ENCODE results near the gene CNKSR3.
"Not testable (repeated sequence)": the region's sequence is repeated elsewhere in the genome, so short reads cannot be mapped to it uniquely, and the experiment has no call there.

The CNKSR3 gene

DNA sequence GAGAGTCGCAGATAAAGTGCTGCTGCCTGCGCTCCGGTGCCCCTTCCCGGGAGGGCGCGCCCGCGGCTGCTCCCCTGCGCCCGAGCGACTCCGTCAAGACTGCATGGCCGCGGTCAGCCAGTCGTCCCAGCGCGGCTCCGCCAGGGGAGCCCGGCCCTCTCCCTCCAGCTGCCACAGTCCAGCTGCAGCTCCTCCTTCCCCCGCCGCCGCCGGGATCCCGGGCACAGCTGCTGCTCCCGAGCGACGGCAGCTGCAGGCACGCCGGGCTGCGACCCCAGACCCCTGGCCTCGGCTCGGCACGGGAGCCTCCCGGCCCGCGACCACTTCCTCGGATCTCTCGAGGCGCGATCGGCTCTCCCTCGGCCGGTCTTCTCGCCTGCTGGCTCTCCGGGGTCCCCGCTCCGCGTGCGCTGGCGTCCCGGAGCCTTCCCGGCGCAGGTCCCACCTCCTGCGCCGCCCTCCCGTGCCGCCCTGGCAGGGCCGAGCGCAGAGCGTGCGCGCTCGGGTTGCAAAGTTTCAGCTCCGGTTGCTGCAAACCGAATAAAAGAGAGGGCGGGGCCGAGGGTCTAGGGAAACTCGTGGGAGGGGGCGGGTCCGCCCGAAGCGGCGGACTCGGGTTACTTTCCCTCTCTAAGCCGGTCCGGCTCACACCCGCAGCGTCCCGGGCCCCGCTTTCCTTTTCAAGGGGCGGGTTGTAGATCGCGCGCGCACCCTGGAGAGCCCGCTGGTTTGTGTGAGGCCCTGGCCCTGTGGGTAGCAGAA, at the start of gene CNKSR3:
Gene CNKSR3 (minus strand): TSS at position 542 of the 762 bp plus-strand sequence. CDS start 571 bp downstream, outside the sequence.
- DNase-seq = peak; percentile 99

DNA sequence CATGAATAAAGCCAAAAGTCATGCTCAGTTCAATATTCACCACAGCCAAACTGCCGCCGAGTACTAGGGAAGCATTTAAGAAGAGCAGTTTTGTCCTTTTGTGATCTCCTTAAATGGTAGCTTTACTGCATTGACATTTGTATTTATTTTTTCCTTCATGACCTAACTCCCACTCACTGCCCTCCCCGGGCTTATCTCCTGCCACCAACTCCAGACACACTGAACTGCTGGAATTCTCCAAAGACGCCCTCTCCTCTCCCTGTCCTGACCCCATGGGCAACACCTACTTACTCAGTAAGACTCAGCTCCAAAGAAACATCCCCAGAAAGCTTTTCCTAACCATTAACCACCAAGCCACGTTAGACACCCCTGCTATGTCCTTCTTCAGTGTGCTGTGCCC, 48.5 kb upstream of the CNKSR3 start:
- no peak for DNase-seq

DNA sequence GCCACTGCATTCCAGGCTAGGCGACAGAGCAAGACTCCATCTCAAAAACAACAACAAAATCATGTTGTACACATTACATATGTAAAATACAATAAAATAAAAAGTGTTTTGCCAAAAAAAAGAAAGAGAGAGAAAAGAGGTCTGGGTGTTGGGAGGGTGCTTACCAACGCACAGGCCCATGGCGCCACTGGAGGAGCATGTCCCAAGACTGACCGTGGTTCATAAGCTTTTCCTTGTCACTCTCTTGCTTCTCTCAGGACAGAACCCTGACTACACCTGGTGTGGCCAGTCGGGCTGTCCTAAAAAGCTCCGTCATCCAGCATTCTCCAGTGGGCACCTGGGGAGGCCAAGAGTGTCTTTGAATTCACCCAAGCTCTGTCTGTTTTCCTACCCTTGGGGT, 48.0 kb upstream of the CNKSR3 start:
- DNase-seq = no peak

DNA sequence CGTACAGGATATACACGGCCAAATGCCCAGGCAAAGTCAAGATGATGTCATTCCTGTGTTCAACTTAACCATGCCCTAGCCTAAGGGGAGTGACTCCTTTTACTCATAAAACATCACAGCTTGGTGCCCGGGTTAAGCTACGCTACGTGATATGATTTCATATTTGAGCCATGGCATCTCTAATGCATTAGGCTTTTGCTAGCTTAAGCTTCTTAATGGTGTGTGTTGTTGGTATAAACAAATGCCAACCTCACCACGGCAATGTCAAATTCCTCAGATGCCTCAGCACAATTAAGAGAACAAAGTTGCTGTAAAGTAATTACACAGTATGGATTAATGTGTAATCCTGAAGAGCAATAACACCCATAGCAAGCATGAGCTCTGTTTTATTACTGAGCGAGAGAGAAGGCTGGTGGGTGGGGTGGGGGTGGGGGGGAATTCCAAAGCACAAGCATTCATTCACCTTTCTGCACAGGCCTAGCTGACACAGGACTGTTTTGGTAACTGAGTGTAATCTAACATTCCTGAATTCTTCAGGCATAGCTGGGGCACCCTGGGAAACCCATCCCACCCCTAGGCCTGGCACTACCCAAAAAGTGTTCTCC, 44.7 kb upstream of the CNKSR3 start:
- no peak for DNase-seq

DNA sequence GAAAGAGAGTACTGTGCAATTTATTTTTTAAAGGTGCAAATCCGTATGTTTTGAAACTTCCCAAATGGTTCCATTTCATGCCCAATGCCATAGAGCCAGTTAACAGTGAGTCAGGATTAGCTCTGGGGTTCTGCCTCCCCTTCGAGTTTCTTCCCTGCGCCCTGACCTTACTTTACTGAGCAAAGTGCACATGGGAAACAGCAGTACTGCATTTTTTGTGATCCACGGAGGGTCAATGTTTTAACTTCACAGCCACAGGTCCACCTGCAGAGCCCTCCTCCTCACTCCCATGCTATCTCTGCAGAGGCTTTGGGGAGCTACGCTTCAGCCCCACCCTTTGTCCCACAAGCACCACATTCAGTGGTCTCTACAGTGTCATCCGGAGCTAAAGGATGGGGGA, 44.0 kb upstream of the CNKSR3 start:
- DNase-seq = no peak

DNA sequence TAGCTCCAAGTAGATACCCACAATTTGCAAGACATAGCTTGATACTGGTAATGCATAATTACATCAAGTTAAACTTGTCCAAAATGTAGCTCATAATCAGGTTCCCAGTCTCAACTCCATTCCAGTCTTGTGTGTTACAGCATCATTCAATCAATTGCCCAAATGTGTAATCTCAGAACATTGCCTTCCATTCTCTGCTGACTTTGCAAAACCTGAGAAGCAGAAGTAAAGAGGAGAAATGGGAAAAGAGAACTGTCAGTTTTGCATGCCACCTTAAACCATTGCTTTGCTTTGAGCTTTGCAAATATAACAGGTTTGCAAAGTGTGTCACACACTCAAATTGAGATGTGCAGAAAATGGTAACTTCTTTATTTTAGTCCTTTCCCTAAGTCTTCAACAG, 40.3 kb upstream of the CNKSR3 start:
- DNase-seq = no peak

DNA sequence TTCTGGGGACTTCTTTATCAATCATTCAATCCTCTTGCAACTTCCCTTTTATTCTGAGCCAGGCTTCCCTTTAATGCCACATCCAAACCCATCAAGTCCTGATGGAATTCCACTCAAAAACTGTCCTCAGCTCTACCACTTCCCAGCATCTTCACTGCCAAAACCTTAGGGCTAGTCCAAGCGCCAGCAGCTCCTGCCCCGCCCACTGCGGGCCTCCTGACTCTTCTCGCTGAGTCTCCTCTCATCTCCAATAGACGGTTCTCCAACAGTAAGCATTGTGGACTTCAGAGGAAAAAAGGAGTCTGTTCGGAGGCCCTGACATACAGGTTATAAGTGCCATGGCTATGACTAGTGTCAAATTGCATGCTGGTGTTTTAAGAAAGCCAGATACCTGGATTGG, 38.7 kb upstream of the CNKSR3 start:
- DNase-seq = no peak

DNA sequence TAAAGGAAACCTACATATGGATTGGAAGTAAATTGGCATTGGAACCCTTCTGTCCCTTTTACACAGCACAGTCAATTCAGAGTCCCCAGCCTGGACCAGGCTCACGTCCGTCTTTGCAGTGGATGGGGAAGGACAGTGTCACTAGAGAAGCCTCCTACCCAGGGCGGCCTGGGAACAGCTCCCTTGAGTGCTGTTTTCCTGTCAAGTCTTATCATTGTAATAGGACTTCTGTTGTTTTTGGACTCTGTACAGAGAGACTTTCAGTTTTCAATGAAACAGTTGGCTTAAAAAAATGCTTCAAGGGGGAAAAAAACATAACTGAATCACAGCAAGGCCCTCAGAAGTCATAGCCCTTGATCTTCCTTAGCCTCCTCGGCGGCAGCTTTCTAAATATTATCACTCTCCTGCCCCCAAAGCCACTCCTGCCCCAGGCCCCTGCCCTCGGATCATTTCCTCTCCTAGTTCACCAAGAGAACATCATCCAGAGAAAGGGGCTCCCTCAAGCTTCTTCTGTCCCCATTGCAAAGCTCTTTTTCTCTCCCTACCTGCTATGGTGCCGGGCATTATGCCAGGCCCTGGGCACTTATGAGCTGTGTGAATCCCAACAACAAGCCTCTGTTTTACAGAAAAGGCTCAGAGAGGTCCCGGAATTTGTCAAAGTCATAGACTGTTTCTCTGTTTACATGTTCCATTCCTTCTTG, 37.8 kb upstream of the CNKSR3 start:
- peak; percentile 86 for DNase-seq

DNA sequence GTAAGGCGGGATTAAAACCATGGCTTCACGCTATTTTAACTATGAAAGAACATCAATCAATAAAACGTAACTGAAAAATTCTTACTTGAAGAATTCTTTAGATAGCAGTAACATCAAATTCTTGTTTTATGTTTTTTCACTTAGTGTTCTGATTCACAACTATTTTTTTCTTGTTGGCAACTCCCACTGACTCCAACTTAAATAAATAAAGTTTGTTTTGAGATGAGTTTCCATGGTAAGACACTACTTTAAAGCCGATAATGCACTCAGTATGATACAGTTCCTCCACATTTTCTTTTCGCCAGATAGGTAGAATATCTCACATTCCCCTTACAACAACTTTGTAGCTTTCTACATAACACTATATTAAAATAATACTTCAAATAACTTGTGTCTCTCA, 33.1 kb upstream of the CNKSR3 start:
- no peak for DNase-seq

DNA sequence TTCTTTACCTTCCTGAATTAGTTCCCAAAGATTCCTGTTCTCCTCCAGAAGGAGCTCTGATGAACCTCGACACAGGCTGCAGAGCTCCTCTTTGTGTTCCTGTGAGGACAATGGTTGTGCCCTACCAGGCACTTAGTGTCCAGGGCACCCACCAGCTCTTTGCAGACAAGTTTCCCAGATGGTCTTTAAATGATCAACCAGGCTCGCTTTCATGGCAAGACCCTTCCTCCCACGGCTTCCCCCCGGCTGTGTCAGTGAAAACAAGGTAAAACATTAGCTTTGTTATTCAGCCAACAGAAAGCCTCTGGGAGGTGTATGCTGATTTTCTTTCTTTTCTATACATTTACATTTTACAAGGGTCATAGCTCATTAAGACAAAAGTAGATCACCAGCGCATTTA, 32.3 kb upstream of the CNKSR3 start:
- no peak for DNase-seq

DNA sequence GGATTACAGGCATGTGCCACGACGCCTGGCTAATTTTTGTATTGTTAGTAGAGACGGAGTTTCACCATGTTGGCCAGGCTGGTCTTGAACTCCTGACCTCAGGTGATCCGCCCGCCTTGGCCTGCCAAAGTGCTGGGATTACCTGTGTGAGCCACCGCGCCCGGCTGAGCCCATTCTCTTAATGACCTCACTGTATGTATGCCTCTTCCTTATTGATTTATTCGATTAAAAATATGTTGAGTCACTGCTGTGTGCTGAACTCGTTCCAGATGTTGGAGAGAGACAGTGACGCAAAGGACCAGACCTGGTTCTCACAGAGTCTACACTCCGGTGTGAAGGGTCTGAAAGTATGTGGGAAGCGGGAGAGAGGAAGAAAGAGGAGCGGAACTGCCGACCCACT, 31.4 kb upstream of the CNKSR3 start:
- DNase-seq = not testable (repeated sequence)

DNA sequence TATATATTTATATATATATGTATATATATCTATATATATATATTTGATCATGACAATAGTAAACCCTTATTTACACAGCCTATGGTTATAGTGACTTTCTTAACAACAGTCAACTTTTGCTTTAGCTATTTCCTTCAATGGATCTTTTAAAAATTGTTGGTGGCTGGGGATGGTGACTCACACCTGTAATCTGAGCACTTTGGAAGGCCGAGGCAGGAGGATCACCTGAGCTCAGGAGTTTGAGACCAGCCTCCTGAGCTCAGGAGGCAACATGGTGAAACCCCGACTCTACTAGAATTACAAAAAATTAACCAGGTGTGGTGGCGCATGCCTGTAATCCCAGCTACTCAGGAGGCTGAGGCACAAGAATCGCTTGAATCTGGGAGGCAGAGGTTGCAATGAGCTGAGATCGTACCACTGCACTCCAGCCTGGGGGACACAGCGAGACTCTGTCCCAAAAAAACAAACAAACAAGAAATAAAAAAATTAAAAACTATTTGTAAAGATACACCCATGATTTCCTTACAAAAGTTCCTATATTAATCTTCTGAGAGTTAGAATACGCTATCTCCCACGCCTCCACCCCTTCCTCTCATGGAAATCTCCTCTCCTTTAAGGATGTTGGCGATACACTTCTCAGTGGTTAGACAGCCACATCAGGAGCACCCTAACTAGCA, 29.2 kb upstream of the CNKSR3 start:
- DNase-seq = no peak

DNA sequence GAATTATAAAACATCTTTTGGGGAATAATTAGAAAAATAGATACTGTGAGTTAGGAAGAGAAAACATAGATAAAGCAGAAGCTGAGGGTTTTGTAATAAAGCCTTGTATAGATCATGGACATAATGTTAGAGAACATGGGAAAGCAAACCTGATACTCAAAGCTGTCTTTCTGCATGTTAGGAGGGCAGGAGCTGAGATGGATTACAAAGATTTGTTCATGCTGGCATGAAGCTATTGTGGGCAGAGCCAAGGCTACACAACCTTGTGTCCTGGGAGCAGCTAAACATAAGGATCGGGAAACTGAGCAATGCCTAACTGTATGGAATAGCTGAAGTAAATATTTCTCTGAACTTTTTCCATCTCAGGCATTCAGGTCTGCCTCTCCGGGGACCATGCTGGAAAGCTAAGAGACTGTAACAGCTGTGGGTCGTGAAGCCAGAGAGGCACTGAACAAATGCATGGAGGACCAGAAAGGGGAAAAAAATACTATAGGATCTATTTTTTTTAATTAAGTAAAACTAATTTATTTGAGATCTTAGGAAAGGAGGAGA, 28.2 kb upstream of the CNKSR3 start:
- DNase-seq = peak; percentile 15

DNA sequence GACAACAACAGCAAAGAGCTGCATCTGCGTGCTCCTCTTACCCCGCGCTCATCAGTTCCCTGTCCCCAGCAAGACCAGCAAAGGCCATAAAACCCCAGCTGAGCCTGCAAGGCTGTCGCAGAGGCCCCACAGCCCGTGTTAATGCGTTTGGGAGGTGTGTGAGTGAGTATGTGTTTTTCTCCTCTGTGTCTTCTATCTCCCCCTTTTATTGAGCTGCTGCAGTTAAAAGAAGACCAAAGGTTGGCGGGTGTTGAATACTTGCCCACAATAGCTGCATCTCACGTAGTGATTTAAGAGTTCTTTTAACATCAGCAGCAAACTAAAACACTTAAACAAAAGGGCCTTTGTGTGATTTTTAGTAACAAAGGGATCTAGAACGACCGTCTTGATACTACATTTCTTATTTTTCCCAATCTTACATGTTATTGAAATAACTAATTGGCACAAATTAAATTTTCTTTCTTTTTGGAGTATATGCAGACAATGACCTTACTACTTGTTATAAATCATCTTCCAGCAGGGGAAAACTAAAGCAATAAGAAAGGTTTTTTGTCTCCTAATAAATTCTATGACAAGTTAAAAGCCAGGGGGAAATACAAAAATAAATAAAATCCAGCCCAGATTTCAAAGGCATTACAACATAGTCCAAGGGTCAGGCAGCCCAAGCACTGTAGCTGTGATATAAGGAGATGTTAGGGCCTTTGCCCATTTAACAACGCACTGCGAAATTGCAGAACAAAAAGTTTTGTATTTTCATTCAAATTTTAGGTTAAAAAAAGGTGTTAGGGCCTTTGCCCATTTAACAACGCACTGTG, 27.2 kb upstream of the CNKSR3 start:
- peak; percentile 34 for DNase-seq

DNA sequence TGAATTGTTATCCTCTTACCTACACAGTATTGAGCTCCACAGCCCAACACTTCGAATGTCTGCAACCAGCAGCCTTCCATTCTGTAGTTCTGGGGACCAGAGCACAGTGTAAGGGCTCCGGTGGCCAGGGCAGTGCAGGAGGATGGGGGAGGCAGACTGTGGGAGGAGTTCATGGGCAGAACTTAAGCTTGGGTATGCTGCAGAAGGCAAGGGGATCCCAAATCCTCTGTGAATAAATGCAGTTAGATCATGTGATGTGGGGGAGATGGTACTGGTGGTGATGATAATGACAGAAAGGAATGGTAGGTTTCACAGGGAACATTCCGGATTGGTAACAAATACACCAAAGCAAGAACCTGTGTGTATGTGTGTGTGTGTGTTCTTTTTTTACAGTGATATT, 26.5 kb upstream of the CNKSR3 start:
- DNase-seq = no peak

DNA sequence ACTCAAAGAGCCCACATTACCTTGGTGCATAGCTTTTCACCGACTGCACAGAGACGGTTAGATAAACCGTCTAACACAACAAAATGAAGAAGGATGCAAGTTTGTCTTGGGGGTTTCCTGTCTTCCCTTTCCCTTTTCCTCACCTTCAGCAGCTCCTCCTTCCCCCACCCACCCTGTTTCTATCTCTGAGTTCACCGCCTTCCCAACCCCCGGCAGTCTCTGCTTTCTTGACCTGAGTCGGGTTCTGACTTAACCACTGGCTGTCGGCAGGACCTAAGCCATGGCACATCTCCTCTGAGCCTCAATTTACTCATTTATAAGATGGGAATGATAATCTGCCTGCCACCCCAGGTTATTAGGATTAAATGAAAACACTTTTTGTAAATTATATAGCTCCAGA, 25.8 kb upstream of the CNKSR3 start:
- no peak for DNase-seq

DNA sequence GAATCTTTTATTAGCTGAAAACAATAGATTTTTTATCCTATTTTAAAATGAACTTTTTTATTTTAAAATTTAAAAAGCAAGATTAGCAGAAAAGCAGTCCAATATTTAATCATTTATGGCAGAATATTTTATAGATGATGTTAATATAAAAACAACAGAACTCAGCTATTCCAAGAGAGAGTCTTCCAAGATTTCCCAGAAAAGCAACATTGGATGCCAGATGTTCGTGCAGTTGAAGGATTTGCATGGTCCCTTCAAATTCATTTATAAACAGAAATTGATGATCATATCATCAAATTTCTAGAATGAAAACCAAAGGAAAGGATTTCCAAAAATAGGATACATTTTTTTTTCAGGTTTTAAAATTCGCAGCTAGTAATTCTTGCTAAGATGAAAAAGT, 25.4 kb upstream of the CNKSR3 start:
- no peak for DNase-seq

DNA sequence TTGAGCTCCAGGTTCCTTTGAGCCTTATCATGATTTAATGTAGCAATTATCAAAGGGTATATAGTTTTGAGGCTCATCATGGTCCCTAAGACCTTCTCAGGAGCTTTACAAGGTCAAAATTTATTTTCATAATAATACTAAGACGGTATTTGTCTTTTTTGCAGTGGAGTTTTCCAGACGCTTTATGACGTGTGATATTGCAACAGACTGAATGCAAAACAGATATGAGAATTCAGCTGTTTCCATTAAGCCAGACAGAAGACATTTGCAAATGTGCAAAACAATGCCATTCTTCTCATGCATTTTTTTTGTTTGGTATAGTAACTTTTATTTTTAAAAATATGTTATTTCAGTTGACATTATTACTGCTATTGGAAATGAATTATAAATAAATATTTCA, 24.7 kb upstream of the CNKSR3 start:
- DNase-seq = no peak

DNA sequence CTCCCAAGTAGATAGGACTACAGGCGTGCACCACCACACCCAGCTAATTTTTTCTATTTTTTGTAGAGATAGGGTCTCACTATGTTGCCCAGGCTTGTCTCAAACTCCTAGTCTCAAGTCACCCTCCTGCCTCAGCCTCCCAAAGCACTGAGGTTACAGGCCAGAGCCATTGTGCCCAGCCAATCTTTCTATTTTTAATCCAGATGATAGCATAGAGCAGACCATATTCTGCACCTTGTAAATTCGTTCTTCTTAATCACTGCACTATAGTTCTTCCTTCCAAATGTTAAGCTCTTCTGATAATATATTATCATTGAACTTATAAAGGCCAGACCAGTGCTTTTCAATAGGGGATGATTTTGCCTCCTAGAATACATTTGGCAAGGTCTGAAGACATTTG, 24.0 kb upstream of the CNKSR3 start:
- no peak for DNase-seq

DNA sequence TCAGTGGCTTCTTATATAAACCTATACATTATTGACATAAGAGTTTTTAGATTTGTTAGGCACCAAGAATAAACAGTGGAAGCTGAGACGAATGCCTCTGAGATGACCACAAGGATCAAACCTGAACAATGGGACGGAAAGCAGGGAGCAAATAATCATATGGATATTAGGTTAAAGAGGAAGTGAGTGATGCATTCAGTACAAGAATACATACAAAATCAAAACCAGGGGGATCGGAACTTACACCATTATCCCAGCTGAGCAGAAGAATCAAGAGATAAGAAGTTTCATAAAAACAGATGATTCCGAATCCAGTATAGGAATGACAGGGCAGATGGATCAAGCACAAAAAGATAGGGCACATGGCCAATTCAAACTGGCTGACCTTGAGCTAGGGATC, 21.9 kb upstream of the CNKSR3 start:
- DNase-seq = no peak

DNA sequence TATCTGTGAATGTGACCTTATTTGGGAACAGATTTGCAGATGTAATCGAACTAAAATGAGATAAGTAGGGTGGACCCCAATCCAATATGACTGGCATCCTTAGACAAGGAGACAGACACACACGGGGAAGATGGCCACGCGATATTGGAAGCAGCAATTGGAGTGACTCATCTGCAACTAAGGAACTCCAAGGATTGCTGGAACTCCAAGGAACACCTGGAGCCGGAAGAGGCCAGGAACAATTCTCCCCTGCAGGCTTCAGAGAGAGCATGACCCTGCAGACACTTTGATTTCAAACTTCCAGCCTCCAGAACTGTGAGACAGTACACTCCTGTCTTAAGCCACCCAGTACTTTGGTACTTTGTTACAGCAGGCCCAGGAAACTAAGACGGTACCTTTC, 19.5 kb upstream of the CNKSR3 start:
- no peak for DNase-seq

DNA sequence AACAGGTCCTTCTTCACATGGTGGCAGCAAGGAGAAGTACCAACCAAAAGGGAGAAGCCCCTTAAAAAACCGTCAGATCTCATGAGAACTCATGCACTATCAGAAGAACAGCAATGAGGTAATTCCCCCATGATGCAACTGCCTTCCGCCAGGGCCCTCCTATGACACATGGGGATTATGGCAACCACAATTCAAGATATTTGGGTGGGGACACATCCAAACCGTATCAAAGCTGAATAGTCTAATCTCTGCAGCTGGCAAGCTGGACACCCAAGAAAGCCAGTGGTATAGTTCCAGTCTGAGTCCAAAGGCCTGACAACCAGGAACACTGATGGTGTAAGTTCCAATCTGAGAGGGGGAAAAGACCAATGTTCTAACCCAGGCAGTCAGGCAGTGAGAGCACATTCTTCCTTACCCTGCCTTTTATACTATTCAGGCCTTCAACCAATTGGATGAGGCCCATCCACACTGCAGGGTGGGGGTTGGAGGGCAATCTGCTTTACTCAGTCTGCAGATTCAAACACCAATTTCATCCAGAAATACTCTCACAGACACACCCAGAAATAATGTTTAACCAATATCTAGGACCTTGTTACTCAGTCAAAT, 17.9 kb upstream of the CNKSR3 start:
- DNase-seq = no peak
